Testis (tissue), 3 donors: Measurements from ENCODE around the gene RNF225. TPM values are rescaled to one million over a fixed set of nuclear protein-coding genes. Genes with fewer than 3 reads are reported as not detected.
"Not testable (repeated sequence)": the region's sequence is repeated elsewhere in the genome, so short reads cannot be mapped to it uniquely, and the experiment has no call there.

Experiments used
- DNase-seq: peaks from one replicate; pipeline ENCODE4 v3.0.0-alpha.2; 2019
- H3K27ac ChIP-seq, 2 donors: fragments of 200-600 bp; sonication (generic); one replicate each; pipeline ENCODE4 v1.5.1; 2019
- H3K27me3 ChIP-seq: fragments of 200-600 bp; sonication (generic); one replicate; pipeline ENCODE4 v1.5.1; 2019
- H3K36me3 ChIP-seq: fragments of 200-600 bp; sonication (generic); one replicate; pipeline ENCODE4 v1.5.1; 2017; ENCODE audit warnings: low read depth; ENCODE audit errors: missing control alignments
- H3K4me1 ChIP-seq: fragments of 200-600 bp; sonication (generic); one replicate; pipeline ENCODE4 v1.5.1; 2019
- H3K4me3 ChIP-seq, 2 donors: fragments of 200-600 bp; sonication (generic); one replicate each; pipeline ENCODE4 v1.5.1; 2017 to 2019
- H3K9me3 ChIP-seq: fragments of 200-600 bp; sonication (generic); one replicate; pipeline ENCODE4 v1.5.1; 2017
- CTCF ChIP-seq, 3 experiments: fragments of 450-650 bp in 2 of 3; fragments of 200-600 bp in 1 of 3; sonication (generic) in 1 of 3; IDR thresholded peaks; one replicate each; pipeline ENCODE4 v1.5.1; 2016 to 2019; ENCODE audit warnings: antibody characterized with exemption in 3 of 3, mild to moderate bottlenecking in 2 of 3, moderate library complexity in 1 of 3
- POLR2A ChIP-seq: fragments of 450-650 bp; IDR thresholded peaks from one replicate; pipeline ENCODE4 v1.6.1; 2017; ENCODE audit warnings: antibody characterized with exemption, mild to moderate bottlenecking, moderate library complexity
- WGBS, 2 donors: methylation state at CpG; one replicate each; pipeline ENCODE4 v1.1.5; 2018; 5-methylcytosine and 5-hydroxymethylcytosine counted together
- intact Hi-C: fragments of 100-400 bp; cut with DNase I; formaldehyde crosslinking; loops from one replicate; pipeline ENCODE4 v1.15.1; 2023; ENCODE audit warnings: low total_unique reads
- polyA plus RNA-seq: library from polyadenylated mRNA; stranded (reverse); fragments of 350-450 nt; fragmentation: Illumina TruSeq; extraction: RNeasy Lipid Tissue Mini Kit (QIAGEN cat#74804); gene quantifications from one replicate; pipeline ENCODE4 v1.2.3, GENCODE V29; 2014; ENCODE audit warnings: low read depth, low replicate concordance; ENCODE audit not compliant: insufficient read depth
- total RNA-seq, 2 donors: library from RNA; depleted of rRNA; stranded (reverse); fragments of >200 nt; gene quantifications; one replicate each; pipeline ENCODE4 v1.2.3, GENCODE V29; 2016

RNF225 gene
- total and polyA plus RNA-seq, 3 donors from 2014 or later = not detected

DNA sequence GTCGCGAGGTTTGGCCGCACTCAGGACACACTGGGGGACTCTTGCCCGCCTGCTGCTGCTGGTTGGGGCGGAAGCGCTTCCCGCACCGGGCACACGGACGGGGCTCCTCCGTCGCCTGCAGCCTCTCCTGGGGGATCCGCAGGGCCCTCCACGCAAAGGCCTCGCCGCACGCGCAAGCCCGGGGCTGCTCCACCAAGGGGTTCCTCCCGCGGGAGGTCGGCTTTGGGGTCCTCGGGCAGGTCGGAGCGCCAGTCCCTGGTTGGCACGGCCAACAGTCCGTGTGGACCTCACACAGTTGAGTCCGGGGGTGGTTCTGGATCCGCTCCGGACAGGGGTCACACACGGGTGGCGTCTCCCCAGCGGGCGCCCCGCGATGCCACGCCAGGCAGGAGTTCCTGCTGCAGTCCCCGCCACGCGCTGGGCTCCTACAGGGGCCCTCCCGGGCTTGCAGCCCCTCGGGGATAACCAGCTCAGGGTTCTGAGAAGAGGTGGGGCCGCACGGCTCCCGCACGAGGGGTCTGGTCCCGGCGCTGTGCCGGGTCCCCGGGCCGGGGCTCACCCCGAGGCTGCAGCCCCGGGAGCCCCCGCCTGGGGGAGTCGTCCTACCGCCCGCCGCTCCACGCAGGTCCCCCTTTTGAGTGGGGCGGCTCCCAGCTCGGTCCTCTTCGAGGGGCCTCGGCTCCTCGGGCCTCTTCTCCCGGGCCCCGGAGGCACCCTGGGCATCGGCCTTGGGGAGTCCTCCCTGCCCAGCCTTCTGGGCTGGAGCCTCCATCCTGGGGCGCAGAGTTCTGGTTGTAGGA, 26.7 kb upstream of the RNF225 start:
- intact Hi-C loops = no loop called here
- H3K9me3 ChIP-seq = no peaks in the 10 kb centered on the region
- H3K27me3 ChIP-seq = no peaks in the 10 kb centered on the region
- H3K27ac ChIP-seq = no peak overlapping the region
- no peak for DNase-seq
- 60 to 81% methylated on average over 37 to 68 of the region's 68 CpGs for WGBS, 2 donors
- peak overlapping the region; percentile 21 to 48 for H3K4me3 ChIP-seq
- TF ChIP-seq CTCF (IDR thresholded peaks at IDR 0.05) = no peak
- no peak for TF ChIP-seq POLR2A
- no peaks in the 10 kb centered on the region for H3K36me3 ChIP-seq
- H3K4me1 ChIP-seq = peaks cover 7% of the 10 kb centered on the region

- Histone ChIP-seq H3K4me3 (no peak overlapping the region), H3K36me3 (no peaks in the 10 kb centered on the region), H3K27me3 (no peaks in the 10 kb centered on the region), H3K4me1 (peaks cover 7% of the 10 kb centered on the region), H3K27ac (no peak overlapping the region), H3K9me3 (no peaks in the 10 kb centered on the region)
- peak in 1 of 3 experiments; percentile 31 for TF ChIP-seq CTCF (IDR thresholded peaks at IDR 0.05)
- no peak for TF ChIP-seq POLR2A
- DNase-seq = peak; percentile 48
- intact Hi-C loops = no loop called here
- WGBS, 2 donors = 55 to 64% methylated on average over 14 to 15 of the region's 15 CpGs
Observed at GRCh38 chr19:58372311-58373133, 22.9 kb upstream of the RNF225 start.

GRCh38 chr19:58374200-58374599, 21.3 kb upstream of the RNF225 start:
- no peaks in the 10 kb centered on the region for H3K27me3 ChIP-seq
- no peaks in the 10 kb centered on the region for H3K36me3 ChIP-seq
- H3K27ac ChIP-seq = no peak overlapping the region
- H3K9me3 ChIP-seq = no peaks in the 10 kb centered on the region
- no peak for TF ChIP-seq POLR2A
- no peak for TF ChIP-seq CTCF (IDR thresholded peaks at IDR 0.05)
- intact Hi-C loops = no loop called here
- WGBS, 2 donors = 91 to 93% methylated on average over 4 of the region's 4 CpGs
- no peak for DNase-seq
- no peak overlapping the region for H3K4me3 ChIP-seq
- peaks cover 7% of the 10 kb centered on the region for H3K4me1 ChIP-seq

DNA sequence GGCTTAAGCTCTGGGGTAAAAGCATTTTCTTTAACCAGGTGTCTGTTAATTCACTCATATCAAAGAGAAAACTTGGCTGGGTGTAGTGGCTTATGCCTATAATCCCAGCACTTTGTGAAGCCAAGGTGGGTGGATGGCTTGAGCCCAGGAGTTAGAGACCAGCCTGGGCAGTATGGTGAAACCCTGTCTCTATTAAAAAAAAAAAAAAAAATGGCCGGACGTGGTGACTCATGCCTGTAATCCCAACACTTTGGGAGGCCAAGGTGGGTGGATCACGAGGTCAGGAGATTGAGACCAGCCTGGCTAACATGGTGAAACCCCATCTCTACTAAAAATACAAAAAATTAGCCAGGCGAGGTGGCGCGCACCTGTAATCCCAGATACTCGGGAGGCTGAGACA, 18.7 kb upstream of the RNF225 start:
- H3K36me3 ChIP-seq, H3K4me3 ChIP-seq, DNase-seq, H3K9me3 ChIP-seq, H3K27me3 ChIP-seq, intact Hi-C loops, H3K27ac ChIP-seq: not testable (repeated sequence)
- H3K4me1 ChIP-seq = peaks cover 13% of the 10 kb centered on the region
- 85 to 93% methylated on average over 7 of the region's 7 CpGs for WGBS, 2 donors

GRCh38 chr19:58379246-58379645, 16.2 kb upstream of the RNF225 start:
- Histone ChIP-seq H3K27ac (no peak overlapping the region), H3K4me3 (no peak overlapping the region), H3K27me3 (no peaks in the 10 kb centered on the region), H3K9me3 (no peaks in the 10 kb centered on the region), H3K36me3 (no peaks in the 10 kb centered on the region), H3K4me1 (peaks cover 11% of the 10 kb centered on the region)
- whole genome bisulfite sequencing, 2 donors = 57 to 89% methylated on average over 3 to 6 of the region's 6 CpGs
- no peak for DNase-seq
- intact Hi-C loops = no loop called here
- TF ChIP-seq CTCF (IDR thresholded peaks at IDR 0.05) (no peak), POLR2A (no peak)
